Endodermal cell (in vitro differentiated cells): ENCODE results near the gene LRIG1. TPM values are rescaled to one million over a fixed set of nuclear protein-coding genes. Genes with fewer than 3 reads are reported as not detected.
A peak's percentile ranks its signal among the peaks of the same experiment; 100 is the strongest.

Experiments used
- DNase-seq: peaks from one replicate; pipeline ENCODE4 v3.0.0-alpha.2; 2017
- H3K27ac ChIP-seq: 2 replicates; pipeline ENCODE4 v1.5.1; 2013; ENCODE audit warnings: mild to moderate bottlenecking, low read depth, low read length, moderate library complexity
- H3K27me3 ChIP-seq: 2 replicates; pipeline ENCODE4 v1.6.1; 2013; ENCODE audit warnings: mild to moderate bottlenecking, low read length, moderate library complexity; ENCODE audit not compliant: insufficient read depth, control insufficient read depth, poor library complexity, severe bottlenecking
- H3K36me3 ChIP-seq: 2 replicates; pipeline ENCODE4 v1.7.0; 2013; ENCODE audit warnings: mild to moderate bottlenecking, low read length, moderate library complexity; ENCODE audit not compliant: control insufficient read depth, insufficient read depth
- H3K4me1 ChIP-seq: one replicate; pipeline ENCODE4 v1.7.0; 2013; ENCODE audit warnings: low read length; ENCODE audit not compliant: control insufficient read depth, insufficient read depth
- H3K4me3 ChIP-seq: 2 replicates; pipeline ENCODE4 v1.5.1; 2013; ENCODE audit warnings: mild to moderate bottlenecking, low read length, moderate library complexity
- H3K9ac ChIP-seq: 2 replicates; pipeline ENCODE4 v1.6.1; 2013; ENCODE audit warnings: mild to moderate bottlenecking, low read length, moderate library complexity; ENCODE audit not compliant: poor library complexity, severe bottlenecking; ENCODE audit errors: extremely low read depth
- H3K9me3 ChIP-seq: 2 replicates; pipeline ENCODE4 v1.6.1; 2013; ENCODE audit warnings: mild to moderate bottlenecking, low read length, moderate library complexity; ENCODE audit not compliant: control insufficient read depth
- H3K27ac Mint-ChIP-seq: 2 replicates; pipeline ENCODE4 v1.8.0; 2020; ENCODE audit warnings: mixed read lengths
- H3K27me3 Mint-ChIP-seq: 2 replicates; pipeline ENCODE4 v1.8.0; 2021; ENCODE audit warnings: mild to moderate bottlenecking, mixed read lengths; ENCODE audit not compliant: insufficient read depth
- H3K36me3 Mint-ChIP-seq: 2 replicates; pipeline ENCODE4 v1.8.0; 2020; ENCODE audit warnings: low read depth, mixed read lengths
- H3K4me1 Mint-ChIP-seq: 2 replicates; pipeline ENCODE4 v1.8.0; 2020; ENCODE audit warnings: mixed read lengths
- H3K4me3 Mint-ChIP-seq: 2 replicates; pipeline ENCODE4 v1.8.0; 2020; ENCODE audit warnings: mild to moderate bottlenecking, moderate library complexity, mixed read lengths
- H3K9me3 Mint-ChIP-seq: 2 replicates; pipeline ENCODE4 v1.8.0; 2020; ENCODE audit warnings: mild to moderate bottlenecking, mixed read lengths
- WGBS, 2 experiments: methylation state at CpG; one replicate each; pipeline versions ENCODE4 v1.1.5 to v1.1.7; 2013; ENCODE audit warnings: missing lambda C conversion rate in 2 of 2, mixed read lengths in 1 of 2; ENCODE audit not compliant: insufficient coverage in 1 of 2, insufficient read length in 1 of 2; 5-methylcytosine and 5-hydroxymethylcytosine counted together
- total RNA-seq, 2 donors: library from RNA; stranded (reverse); fragmentation: NEBNext Ultra II Directional in 1 of 2; extraction: Animal tissue kit (Norgen Biotek cat#: 25700) in 1 of 2; gene quantifications; 2 replicates in 1 of 2; 3 replicates in 1 of 2; pipeline ENCODE4 v1.2.1, GENCODE V29; 2021
- TF ChIP-seq, protein P1 (sequence below): fragments of 200-600 bp; sonication (generic); conservative IDR thresholded peaks from 2 replicates; pipeline ENCODE4 v1.5.0; 2021; ENCODE audit warnings: antibody characterized with exemption, mild to moderate bottlenecking

Gene LRIG1
- total RNA-seq, 2 donors from 2014 or later = 37.5 to 42.3 TPM

DNA sequence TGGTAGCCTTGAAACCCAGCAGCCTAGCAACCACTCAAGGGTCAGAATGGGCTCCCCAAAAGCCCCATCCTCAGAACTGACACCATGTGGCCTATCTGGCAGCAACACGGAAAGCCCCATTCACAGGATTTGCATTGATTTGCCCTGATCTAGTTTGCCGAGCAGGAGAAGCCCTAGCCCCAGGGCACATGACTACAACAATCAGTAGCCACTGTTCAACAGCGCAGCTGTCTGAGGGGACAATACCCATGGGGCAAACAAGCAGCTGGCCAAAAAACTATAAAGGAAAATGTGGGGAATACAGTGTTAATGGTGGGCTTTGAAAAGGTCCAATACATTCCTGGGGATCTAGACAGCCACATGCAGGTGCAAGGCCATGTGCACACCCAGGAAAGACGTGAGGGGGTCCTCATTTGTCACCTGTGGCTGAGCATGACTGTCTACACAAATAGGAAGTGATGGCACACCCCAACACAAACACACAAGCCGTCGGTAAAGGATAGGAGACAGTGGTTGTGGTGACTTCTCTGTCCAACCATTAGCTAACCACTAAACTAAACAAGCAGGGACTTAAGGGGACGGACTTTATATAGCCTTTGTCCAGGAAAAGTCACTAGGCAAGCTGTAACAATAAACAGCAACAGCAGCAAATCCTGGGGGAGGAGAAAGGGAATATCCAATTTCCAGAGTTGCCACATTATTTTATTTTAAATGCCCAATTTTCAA is 113.7 kb downstream of the LRIG1 start:
- Mint-ChIP-seq H3K36me3 (peaks cover 74% of the 10 kb centered on the region), H3K27me3 (no peaks in the 10 kb centered on the region), H3K9me3 (peaks cover 2% of the 10 kb centered on the region), H3K4me1 (no peaks in the 10 kb centered on the region), H3K27ac (no peak overlapping the region), H3K4me3 (no peak overlapping the region)
- no peak overlapping the region for H3K9ac ChIP-seq
- peak overlapping the region; percentile 34 for H3K27ac ChIP-seq
- TF ChIP-seq, protein P1, sequence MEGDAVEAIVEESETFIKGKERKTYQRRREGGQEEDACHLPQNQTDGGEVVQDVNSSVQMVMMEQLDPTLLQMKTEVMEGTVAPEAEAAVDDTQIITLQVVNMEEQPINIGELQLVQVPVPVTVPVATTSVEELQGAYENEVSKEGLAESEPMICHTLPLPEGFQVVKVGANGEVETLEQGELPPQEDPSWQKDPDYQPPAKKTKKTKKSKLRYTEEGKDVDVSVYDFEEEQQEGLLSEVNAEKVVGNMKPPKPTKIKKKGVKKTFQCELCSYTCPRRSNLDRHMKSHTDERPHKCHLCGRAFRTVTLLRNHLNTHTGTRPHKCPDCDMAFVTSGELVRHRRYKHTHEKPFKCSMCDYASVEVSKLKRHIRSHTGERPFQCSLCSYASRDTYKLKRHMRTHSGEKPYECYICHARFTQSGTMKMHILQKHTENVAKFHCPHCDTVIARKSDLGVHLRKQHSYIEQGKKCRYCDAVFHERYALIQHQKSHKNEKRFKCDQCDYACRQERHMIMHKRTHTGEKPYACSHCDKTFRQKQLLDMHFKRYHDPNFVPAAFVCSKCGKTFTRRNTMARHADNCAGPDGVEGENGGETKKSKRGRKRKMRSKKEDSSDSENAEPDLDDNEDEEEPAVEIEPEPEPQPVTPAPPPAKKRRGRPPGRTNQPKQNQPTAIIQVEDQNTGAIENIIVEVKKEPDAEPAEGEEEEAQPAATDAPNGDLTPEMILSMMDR = no peak
- 95% methylated on average over 3 to 6 of the region's 7 CpGs for WGBS, 2 experiments
- H3K27me3 ChIP-seq = no peaks in the 10 kb centered on the region
- DNase-seq = peak; percentile 26
- H3K4me1 ChIP-seq = no peaks in the 10 kb centered on the region
- no peak overlapping the region for H3K4me3 ChIP-seq
- peaks cover 94% of the 10 kb centered on the region for H3K36me3 ChIP-seq
- peaks cover 17% of the 10 kb centered on the region for H3K9me3 ChIP-seq

DNA sequence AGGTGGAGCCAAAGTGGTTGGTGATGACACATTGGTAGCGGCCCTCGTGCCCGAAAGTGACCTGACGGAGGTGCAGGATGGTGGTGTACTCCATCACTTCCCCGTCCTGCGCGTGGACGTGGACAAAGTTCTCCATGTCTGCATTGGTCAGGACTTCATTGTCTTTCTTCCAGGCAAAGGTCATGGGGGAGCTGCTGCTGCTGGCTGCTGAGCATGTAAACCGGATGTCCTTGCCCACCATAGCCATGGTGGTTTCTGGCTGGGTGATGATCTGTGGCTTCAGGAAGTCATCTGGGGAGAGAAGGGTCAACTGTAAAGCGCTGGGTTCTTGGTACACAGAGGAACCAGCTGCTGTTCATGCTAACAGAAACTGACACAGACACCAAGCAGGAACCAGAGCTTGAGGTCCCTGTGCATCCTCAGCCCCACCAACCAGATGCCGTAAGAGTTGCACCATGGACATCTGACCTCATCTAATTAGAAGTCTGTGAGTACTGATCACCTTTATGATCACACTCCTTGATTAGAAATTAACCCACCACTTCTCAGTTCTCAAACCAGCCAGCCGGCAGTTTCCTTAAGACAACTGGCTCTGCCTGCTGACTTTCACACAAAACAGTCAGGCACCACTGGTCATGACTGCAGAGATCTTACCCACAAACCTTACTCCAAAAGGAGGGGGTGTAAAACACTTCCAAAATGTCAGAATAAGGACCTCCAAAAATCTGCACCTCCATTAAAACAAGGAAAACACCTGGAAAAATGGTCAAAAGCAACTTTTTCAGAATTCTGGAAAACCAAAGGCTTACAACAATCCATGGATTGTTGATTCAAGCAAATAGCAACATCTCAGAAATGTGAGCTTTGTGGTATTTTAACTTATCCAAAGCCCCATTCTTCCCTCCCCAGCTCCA is 114.6 kb downstream of the LRIG1 start:
- Mint-ChIP-seq H3K36me3 (peaks cover 77% of the 10 kb centered on the region), H3K4me3 (no peak overlapping the region), H3K4me1 (no peaks in the 10 kb centered on the region), H3K27ac (peak overlapping the region; percentile 78), H3K9me3 (peaks cover 2% of the 10 kb centered on the region), H3K27me3 (no peaks in the 10 kb centered on the region)
- Histone ChIP-seq H3K4me1 (no peaks in the 10 kb centered on the region), H3K27me3 (no peaks in the 10 kb centered on the region), H3K9ac (no peak overlapping the region), H3K36me3 (peaks cover 95% of the 10 kb centered on the region), H3K4me3 (no peak overlapping the region), H3K9me3 (peaks cover 17% of the 10 kb centered on the region), H3K27ac (no peak overlapping the region)
- 95 to 98% methylated on average over 10 to 12 of the region's 12 CpGs for WGBS, 2 experiments
- TF ChIP-seq, protein P1 = no peak
- peak; percentile 24 for DNase-seq

DNA sequence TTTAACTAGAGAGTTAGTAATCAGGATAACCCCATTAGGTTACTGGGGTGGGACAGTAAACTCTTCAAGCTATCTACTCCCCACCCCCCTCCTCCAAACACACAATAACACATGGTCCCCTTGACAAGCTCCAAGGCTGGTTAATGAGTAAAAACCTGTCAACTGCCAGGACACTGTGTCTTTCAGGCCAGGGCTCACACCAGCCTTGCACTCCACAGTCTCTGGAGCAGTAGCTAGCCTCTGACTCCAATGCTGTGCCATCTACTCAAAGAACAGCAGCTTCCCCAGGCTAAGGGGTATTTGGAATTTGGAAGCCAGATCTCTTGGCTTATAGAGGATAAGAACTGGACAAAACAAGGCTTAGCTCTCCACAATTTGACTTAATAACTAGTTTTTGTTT is 115.8 kb downstream of the LRIG1 start:
- Histone ChIP-seq H3K36me3 (peaks cover 95% of the 10 kb centered on the region), H3K9me3 (peaks cover 17% of the 10 kb centered on the region)

More for the DNA sequence above, 115.8 kb downstream of the LRIG1 start:
- Mint-ChIP-seq H3K36me3 (peaks cover 83% of the 10 kb centered on the region), H3K27me3 (no peaks in the 10 kb centered on the region), H3K27ac (no peak overlapping the region), H3K9me3 (peaks cover 2% of the 10 kb centered on the region), H3K4me3 (no peak overlapping the region), H3K4me1 (no peaks in the 10 kb centered on the region)
- Histone ChIP-seq H3K27ac (no peak overlapping the region), H3K4me3 (no peak overlapping the region), H3K9ac (no peak overlapping the region), H3K27me3 (no peaks in the 10 kb centered on the region), H3K4me1 (no peaks in the 10 kb centered on the region)
- no peak for DNase-seq
- TF ChIP-seq, protein P1 = no peak
